SK-N-SH (cell line): ENCODE results near the gene KRTAP5-2. TPM values are rescaled to one million over a fixed set of nuclear protein-coding genes. Genes with fewer than 3 reads are reported as not detected.

ENCODE experiments used
- CTCF ChIA-PET: fragments of 300-600, 350-600 bp; formaldehyde crosslinking; extraction: SDS; loops from one replicate; lab custom pipeline; 2021; lab: Yijun Ruan, JAX
- POLR2A ChIA-PET: fragments of 350-600 bp; sonication (Branson Sonifier 250); formaldehyde crosslinking; extraction: SDS; loops from one replicate; lab custom pipeline; 2020; ENCODE audit warnings: antibody characterized with exemption, inconsistent platforms; lab: Yijun Ruan, JAX
- DNase-seq: peaks from one replicate; pipeline ENCODE4 v3.0.0; 2012
- H2AFZ ChIP-seq: fragments of 200-600 bp; sonication (generic); 2 replicates; pipeline ENCODE4 v1.8.1; 2016; ENCODE audit warnings: antibody characterized with exemption, mild to moderate bottlenecking, low read depth
- H3F3A ChIP-seq: fragments of 200-600 bp; sonication (generic); replicated peaks from 2 replicates; pipeline ENCODE3; 2016; ENCODE audit warnings: antibody characterized with exemption, mild to moderate bottlenecking; ENCODE audit not compliant: insufficient read depth
- H3K27ac ChIP-seq, 2 experiments: fragments of 200-500 bp in 1 of 2; fragments of 200-600 bp in 1 of 2; sonication (Bioruptor generic) in 1 of 2; sonication (generic), shearing (Covaris generic) in 1 of 2; 2 replicates each; pipeline versions ENCODE4 v1.5.1 to v1.6.1; 2014 to 2016; ENCODE audit warnings: low read depth in 2 of 2, inconsistent platforms in 1 of 2, low read length in 1 of 2, mild to moderate bottlenecking in 1 of 2, mixed read lengths in 1 of 2
- H3K27me3 ChIP-seq: fragments of 200-600 bp; sonication (generic), shearing (Covaris generic); 2 replicates; pipeline ENCODE4 v1.6.1; 2016; ENCODE audit warnings: mixed run types; ENCODE audit not compliant: insufficient read depth
- H3K36me3 ChIP-seq, 2 experiments: fragments of 200-500 bp in 1 of 2; fragments of 200-600 bp in 1 of 2; sonication (Bioruptor generic) in 1 of 2; sonication (generic) in 1 of 2; replicated peaks in 1 of 2; 2 replicates each; pipeline versions ENCODE3 to v1.5.1; 2014 to 2016; ENCODE audit warnings: low read length in 1 of 2, mild to moderate bottlenecking in 1 of 2; ENCODE audit not compliant: insufficient read depth in 2 of 2, control insufficient read depth in 1 of 2
- H3K4me1 ChIP-seq, 2 experiments: fragments of 200-500 bp in 1 of 2; fragments of 200-600 bp in 1 of 2; sonication (Bioruptor generic) in 1 of 2; sonication (generic), shearing (Covaris generic) in 1 of 2; 2 replicates each; pipeline versions ENCODE4 v1.5.1 to v1.6.1; 2014 to 2016; ENCODE audit warnings: low read depth in 1 of 2, low read length in 1 of 2, mixed run types in 1 of 2; ENCODE audit not compliant: insufficient read depth in 2 of 2, control insufficient read depth in 1 of 2
- H3K4me2 ChIP-seq: fragments of 200-600 bp; sonication (generic), shearing (Covaris generic); 2 replicates; pipeline ENCODE4 v1.6.1; 2017; ENCODE audit warnings: mixed run types
- H3K4me3 ChIP-seq, 2 experiments: fragments of 200-500 bp in 1 of 2; fragments of 200-600 bp in 1 of 2; sonication (Bioruptor generic) in 1 of 2; sonication (generic), shearing (Covaris generic) in 1 of 2; 2 replicates each; pipeline versions ENCODE4 v1.5.1 to v1.8.1; 2014 to 2016; ENCODE audit warnings: low read depth in 2 of 2, inconsistent platforms in 1 of 2, low read length in 1 of 2, mild to moderate bottlenecking in 1 of 2, mixed read lengths in 1 of 2, moderate library complexity in 1 of 2
- H3K79me2 ChIP-seq: fragments of 200-600 bp; sonication (generic); 2 replicates; pipeline ENCODE4 v1.8.1; 2017; ENCODE audit warnings: mild to moderate bottlenecking; ENCODE audit not compliant: insufficient read depth
- H3K9ac ChIP-seq: fragments of 200-600 bp; sonication (generic); 2 replicates; pipeline ENCODE4 v1.6.1; 2017; ENCODE audit warnings: mixed run types
- H3K9me2 ChIP-seq: fragments of 200-600 bp; sonication (generic); 2 replicates; pipeline ENCODE4 v1.6.1; 2017; ENCODE audit warnings: mixed run types
- H3K9me3 ChIP-seq: fragments of 200-600 bp; sonication (generic); 2 replicates; pipeline ENCODE4 v1.6.1; 2017; ENCODE audit warnings: mixed run types, mild to moderate bottlenecking, moderate library complexity
- H4K20me1 ChIP-seq: fragments of 200-600 bp; sonication (generic); 2 replicates; pipeline ENCODE4 v1.6.1; 2017; ENCODE audit warnings: mild to moderate bottlenecking, mixed run types; ENCODE audit not compliant: insufficient read depth
- CHD2 ChIP-seq: fragments of 150-350 bp; IDR thresholded peaks from 2 replicates; pipeline ENCODE4 v1.6.1; 2018; ENCODE audit warnings: low read length; ENCODE audit not compliant: partially characterized antibody
- EP300 ChIP-seq, 2 experiments: IDR thresholded peaks; 2 replicates each; pipeline versions ENCODE4 v1.4.0 to v1.6.1; 2012; ENCODE audit warnings: borderline replicate concordance in 1 of 2, low read depth in 1 of 2, low read length in 1 of 2
- EZH2phosphoT487 ChIP-seq: fragments of 200-600 bp; sonication (generic); IDR thresholded peaks from 2 replicates; pipeline ENCODE4 v1.6.1; 2017; ENCODE audit warnings: low read depth, mixed run types, mild to moderate bottlenecking, antibody characterized with exemption, moderate library complexity, borderline replicate concordance
- GATA2 ChIP-seq: sonication (generic); formaldehyde crosslinking; IDR thresholded peaks from 2 replicates; pipeline ENCODE4 v1.5.0; 2020; ENCODE audit warnings: mild to moderate bottlenecking, missing genetic modification reagents
- MEF2A ChIP-seq: IDR thresholded peaks from 2 replicates; pipeline ENCODE4 v1.4.0; 2012; ENCODE audit warnings: low read depth, borderline replicate concordance
- NFIC ChIP-seq: IDR thresholded peaks from 2 replicates; pipeline ENCODE4 v1.4.0; 2012; ENCODE audit warnings: borderline replicate concordance
- POLR2AphosphoS5 ChIP-seq: IDR thresholded peaks from 2 replicates; pipeline ENCODE4 v1.6.1; 2012; ENCODE audit warnings: low read depth, low read length
- RCOR1 ChIP-seq: fragments of 150-350 bp; IDR thresholded peaks from 2 replicates; pipeline ENCODE4 v1.6.1; 2017; ENCODE audit warnings: antibody characterized with exemption, low read length
- RXRA ChIP-seq: IDR thresholded peaks from 2 replicates; pipeline ENCODE4 v1.4.0; 2012; ENCODE audit warnings: low read depth, mild to moderate bottlenecking, borderline replicate concordance
- SMC3 ChIP-seq: IDR thresholded peaks from 2 replicates; pipeline ENCODE4 v1.6.1; 2012; ENCODE audit warnings: low read depth, low read length, improper control_type of control experiment
- TCF12 ChIP-seq: IDR thresholded peaks from 2 replicates; pipeline ENCODE4 v1.4.0; 2012
- WGBS: methylation state at CpG from one replicate; pipeline ENCODE4 v1.1.6; 2017; ENCODE audit warnings: low lambda C conversion rate; 5-methylcytosine and 5-hydroxymethylcytosine counted together
- polyA plus RNA-seq, 3 experiments: library from polyadenylated mRNA; depleted of rRNA; stranded (reverse); fragments of >200 nt; gene quantifications; 2 replicates each; pipeline ENCODE4 v1.2.3, GENCODE V29; 2012
- TF ChIP-seq, protein P1 (sequence below): fragments of 200-600 bp; sonication (generic); IDR thresholded peaks from 2 replicates; pipeline ENCODE4 v1.6.1; 2017; ENCODE audit warnings: antibody characterized with exemption, mild to moderate bottlenecking, moderate library complexity
- TF ChIP-seq, protein P2 (sequence below): IDR thresholded peaks from 2 replicates; pipeline ENCODE4 v1.6.1; 2012; ENCODE audit warnings: mild to moderate bottlenecking, low read depth, low read length, moderate library complexity
- TF ChIP-seq, protein P3 (sequence below): IDR thresholded peaks from 2 replicates; pipeline ENCODE4; 2012

KRTAP5-2 gene
- polyA plus RNA-seq, 1 of the 3 experiments (the other 2 are of a cell fraction) = not detected

DNA sequence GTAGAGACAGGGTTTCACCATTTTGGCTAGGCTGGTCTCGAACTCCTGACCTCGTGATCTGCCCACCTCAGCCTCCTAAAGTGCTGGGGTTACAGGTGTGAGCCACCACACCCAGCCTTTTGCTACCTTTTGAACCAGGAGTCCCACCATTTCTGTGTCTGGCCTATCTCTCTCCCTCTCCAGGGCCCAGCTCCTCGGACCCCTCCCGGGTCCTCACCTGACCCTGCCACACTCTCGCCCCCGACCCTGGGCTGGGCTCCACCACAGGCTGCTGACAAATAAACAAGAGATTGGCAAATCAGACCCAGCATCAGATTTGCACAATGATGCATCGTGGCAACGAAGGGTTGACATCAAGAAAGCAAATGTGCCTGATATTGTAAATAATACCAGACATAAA is 40.2 kb upstream of the KRTAP5-2 start:
- Histone ChIP-seq H3K9me2 (no peaks in the 10 kb centered on the region), H2AFZ (no peak overlapping the region), H3K4me3 (no peak overlapping the region), H3K79me2 (no peaks in the 10 kb centered on the region), H3K27me3 (no peaks in the 10 kb centered on the region; the same call in 1 of the 2 replicates), H3F3A (no peaks in the 10 kb centered on the region), H4K20me1 (no peaks in the 10 kb centered on the region), H3K27ac (peak overlapping the region in 1 of 2 experiments; percentile 76; a peak in 1 of 4 replicates), H3K4me2 (no peak overlapping the region), H3K9me3 (no peaks in the 10 kb centered on the region), H3K36me3 (no peaks in the 10 kb centered on the region), H3K9ac (no peak overlapping the region), H3K4me1 (peaks cover 0 to 25% of the 10 kb centered on the region in 2 experiments; a peak in 1 of 4 replicates)
- no peak for DNase-seq
- POLR2A ChIA-PET = no interaction called here
- 38% methylated on average over 8 of the region's 8 CpGs for WGBS
- TF ChIP-seq GATA2 (CRISPR knock-in tag) = no peak
- no peak for TF ChIP-seq EZH2phosphoT487
- TF ChIP-seq, protein P1, sequence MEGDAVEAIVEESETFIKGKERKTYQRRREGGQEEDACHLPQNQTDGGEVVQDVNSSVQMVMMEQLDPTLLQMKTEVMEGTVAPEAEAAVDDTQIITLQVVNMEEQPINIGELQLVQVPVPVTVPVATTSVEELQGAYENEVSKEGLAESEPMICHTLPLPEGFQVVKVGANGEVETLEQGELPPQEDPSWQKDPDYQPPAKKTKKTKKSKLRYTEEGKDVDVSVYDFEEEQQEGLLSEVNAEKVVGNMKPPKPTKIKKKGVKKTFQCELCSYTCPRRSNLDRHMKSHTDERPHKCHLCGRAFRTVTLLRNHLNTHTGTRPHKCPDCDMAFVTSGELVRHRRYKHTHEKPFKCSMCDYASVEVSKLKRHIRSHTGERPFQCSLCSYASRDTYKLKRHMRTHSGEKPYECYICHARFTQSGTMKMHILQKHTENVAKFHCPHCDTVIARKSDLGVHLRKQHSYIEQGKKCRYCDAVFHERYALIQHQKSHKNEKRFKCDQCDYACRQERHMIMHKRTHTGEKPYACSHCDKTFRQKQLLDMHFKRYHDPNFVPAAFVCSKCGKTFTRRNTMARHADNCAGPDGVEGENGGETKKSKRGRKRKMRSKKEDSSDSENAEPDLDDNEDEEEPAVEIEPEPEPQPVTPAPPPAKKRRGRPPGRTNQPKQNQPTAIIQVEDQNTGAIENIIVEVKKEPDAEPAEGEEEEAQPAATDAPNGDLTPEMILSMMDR = no peak
- no peak for TF ChIP-seq MEF2A
- TF ChIP-seq, protein P2, sequence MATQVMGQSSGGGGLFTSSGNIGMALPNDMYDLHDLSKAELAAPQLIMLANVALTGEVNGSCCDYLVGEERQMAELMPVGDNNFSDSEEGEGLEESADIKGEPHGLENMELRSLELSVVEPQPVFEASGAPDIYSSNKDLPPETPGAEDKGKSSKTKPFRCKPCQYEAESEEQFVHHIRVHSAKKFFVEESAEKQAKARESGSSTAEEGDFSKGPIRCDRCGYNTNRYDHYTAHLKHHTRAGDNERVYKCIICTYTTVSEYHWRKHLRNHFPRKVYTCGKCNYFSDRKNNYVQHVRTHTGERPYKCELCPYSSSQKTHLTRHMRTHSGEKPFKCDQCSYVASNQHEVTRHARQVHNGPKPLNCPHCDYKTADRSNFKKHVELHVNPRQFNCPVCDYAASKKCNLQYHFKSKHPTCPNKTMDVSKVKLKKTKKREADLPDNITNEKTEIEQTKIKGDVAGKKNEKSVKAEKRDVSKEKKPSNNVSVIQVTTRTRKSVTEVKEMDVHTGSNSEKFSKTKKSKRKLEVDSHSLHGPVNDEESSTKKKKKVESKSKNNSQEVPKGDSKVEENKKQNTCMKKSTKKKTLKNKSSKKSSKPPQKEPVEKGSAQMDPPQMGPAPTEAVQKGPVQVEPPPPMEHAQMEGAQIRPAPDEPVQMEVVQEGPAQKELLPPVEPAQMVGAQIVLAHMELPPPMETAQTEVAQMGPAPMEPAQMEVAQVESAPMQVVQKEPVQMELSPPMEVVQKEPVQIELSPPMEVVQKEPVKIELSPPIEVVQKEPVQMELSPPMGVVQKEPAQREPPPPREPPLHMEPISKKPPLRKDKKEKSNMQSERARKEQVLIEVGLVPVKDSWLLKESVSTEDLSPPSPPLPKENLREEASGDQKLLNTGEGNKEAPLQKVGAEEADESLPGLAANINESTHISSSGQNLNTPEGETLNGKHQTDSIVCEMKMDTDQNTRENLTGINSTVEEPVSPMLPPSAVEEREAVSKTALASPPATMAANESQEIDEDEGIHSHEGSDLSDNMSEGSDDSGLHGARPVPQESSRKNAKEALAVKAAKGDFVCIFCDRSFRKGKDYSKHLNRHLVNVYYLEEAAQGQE = no peak
- TF ChIP-seq RCOR1 = no peak
- TF ChIP-seq TCF12 = no peak
- TF ChIP-seq, protein P3, sequence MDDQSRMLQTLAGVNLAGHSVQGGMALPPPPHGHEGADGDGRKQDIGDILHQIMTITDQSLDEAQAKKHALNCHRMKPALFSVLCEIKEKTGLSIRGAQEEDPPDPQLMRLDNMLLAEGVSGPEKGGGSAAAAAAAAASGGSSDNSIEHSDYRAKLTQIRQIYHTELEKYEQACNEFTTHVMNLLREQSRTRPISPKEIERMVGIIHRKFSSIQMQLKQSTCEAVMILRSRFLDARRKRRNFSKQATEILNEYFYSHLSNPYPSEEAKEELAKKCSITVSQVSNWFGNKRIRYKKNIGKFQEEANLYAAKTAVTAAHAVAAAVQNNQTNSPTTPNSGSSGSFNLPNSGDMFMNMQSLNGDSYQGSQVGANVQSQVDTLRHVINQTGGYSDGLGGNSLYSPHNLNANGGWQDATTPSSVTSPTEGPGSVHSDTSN = no peak
- no peak for TF ChIP-seq CHD2
- no peak for TF ChIP-seq EP300 (IDR thresholded peaks at IDR 0.05; ENCODE audit: borderline replicate concordance in 1 of 2, low read depth in 1 of 2, low read length in 1 of 2)
- TF ChIP-seq POLR2AphosphoS5 = no peak
- no peak for TF ChIP-seq RXRA
- no peak for TF ChIP-seq NFIC
- TF ChIP-seq SMC3 = no peak
- CTCF ChIA-PET = interaction anchor here (1.3 to 9.8 kb wide), 10 partner anchors 7 to 511 kb away, joined by 3 to 143 read pairs (median 30); partner anchors contain the start of genes KRTAP5-5 and SYT8
